K562 (cell line): ENCODE data around the gene APEX1. TPM values are rescaled to one million over a fixed set of nuclear protein-coding genes. Genes with fewer than 3 reads are reported as not detected.

ENCODE experiments used
- CAMTA2 ChIP-seq: fragments of 250-450 bp; sonication (Bioruptor Pico); conservative IDR thresholded peaks from 2 replicates; pipeline ENCODE4 v1.5.1; 2022
- DLX4 ChIP-seq: fragments of 250-450 bp; sonication (Bioruptor Pico); IDR thresholded peaks from 2 replicates; pipeline ENCODE4 v1.6.1; 2021; ENCODE audit warnings: mild to moderate bottlenecking
- ELF2 ChIP-seq: fragments of 250-450 bp; sonication (Bioruptor Pico); IDR thresholded peaks from 2 replicates; pipeline ENCODE4 v1.5.0; 2021; ENCODE audit warnings: mild to moderate bottlenecking
- EZH2 ChIP-seq: IDR thresholded peaks from 2 replicates; pipeline ENCODE4 v1.6.1; 2012; ENCODE audit warnings: low read depth, mild to moderate bottlenecking, inconsistent platforms, low read length, borderline replicate concordance
- FUS ChIP-seq: fragments of 200-400 bp; formaldehyde crosslinking; optimal IDR thresholded peaks from 2 replicates; pipeline ENCODE3; 2017; ENCODE audit warnings: low read depth, low read length
- GATAD2A ChIP-seq: fragments of 450-650 bp; IDR thresholded peaks from 2 replicates; pipeline ENCODE4 v1.6.1; 2017
- HDAC1 ChIP-seq, 2 experiments: fragments of 450-650 bp; IDR thresholded peaks; 2 replicates each; pipeline ENCODE4 v1.6.1; 2016 to 2017; ENCODE audit warnings: inconsistent platforms in 1 of 2, mild to moderate bottlenecking in 1 of 2, moderate library complexity in 1 of 2
- HMGN3 ChIP-seq: IDR thresholded peaks from 2 replicates; pipeline ENCODE4 v1.6.1; 2011; ENCODE audit warnings: borderline replicate concordance, low read depth, mild to moderate bottlenecking, mixed read lengths, low read length; ENCODE audit not compliant: insufficient read length; ENCODE audit errors: extremely low read depth
- HNRNPH1 ChIP-seq: fragments of 200-400 bp; formaldehyde crosslinking; optimal IDR thresholded peaks from 2 replicates; pipeline ENCODE3; 2017; ENCODE audit warnings: low read depth, mild to moderate bottlenecking, low read length, moderate library complexity
- MAFG ChIP-seq: fragments of 450-650 bp; conservative IDR thresholded peaks from 2 replicates; pipeline ENCODE4 v1.6.1; 2016; ENCODE audit warnings: missing genetic modification characterization, missing compliant biosample characterization
- MECOM ChIP-seq: fragments of 250-450 bp; sonication (Bioruptor Pico); IDR thresholded peaks from 2 replicates; pipeline ENCODE4 v1.8.0; 2022; ENCODE audit warnings: inconsistent platforms
- MTF1 ChIP-seq: fragments of 250-450 bp; sonication (Bioruptor Pico); IDR thresholded peaks from 2 replicates; pipeline ENCODE4 v1.9.0; 2021; ENCODE audit warnings: moderate library complexity, mild to moderate bottlenecking, inconsistent platforms, borderline replicate concordance
- NCOA2 ChIP-seq, 2 experiments: fragments of 450-650 bp; IDR thresholded peaks; 2 replicates each; pipeline ENCODE4 v1.6.1; 2018; ENCODE audit warnings: mild to moderate bottlenecking in 2 of 2, moderate library complexity in 1 of 2; ENCODE audit not compliant: partially characterized antibody in 2 of 2
- PCBP1 ChIP-seq: fragments of 200-400 bp; formaldehyde crosslinking; IDR thresholded peaks from 2 replicates; pipeline ENCODE4 v1.6.1; 2018; ENCODE audit warnings: mild to moderate bottlenecking, low read depth, low read length; ENCODE audit not compliant: poor library complexity, severe bottlenecking
- POLR3A ChIP-seq: IDR thresholded peaks from 2 replicates; pipeline ENCODE4 v1.6.1; 2011; ENCODE audit warnings: borderline replicate concordance, mild to moderate bottlenecking, moderate library complexity; ENCODE audit not compliant: insufficient read length, insufficient read depth; ENCODE audit errors: extremely low read depth
- RBBP5 ChIP-seq: fragments of 200-600 bp; sonication (generic); IDR thresholded peaks from 2 replicates; pipeline ENCODE4 v1.6.1; 2012; ENCODE audit warnings: borderline replicate concordance, mild to moderate bottlenecking, low read length, control low read depth, inconsistent platforms; ENCODE audit not compliant: insufficient read depth, poor library complexity, severe bottlenecking
- RFX1 ChIP-seq: fragments of 450-650 bp; IDR thresholded peaks from 2 replicates; pipeline ENCODE4 v1.6.1; 2016; ENCODE audit warnings: mild to moderate bottlenecking, moderate library complexity
- TCF7L2 ChIP-seq: fragments of 150-350 bp; IDR thresholded peaks from 2 replicates; pipeline ENCODE4 v1.6.1; 2016; ENCODE audit warnings: low read depth, mild to moderate bottlenecking, low read length, moderate library complexity
- TEAD1 ChIP-seq, 2 experiments: fragments of 450-650 bp in 1 of 2; sonication (generic) in 1 of 2; formaldehyde crosslinking; IDR thresholded peaks; 2 replicates each; pipeline versions ENCODE4 v1.4.0 to v1.8.0; 2020 to 2022; ENCODE audit warnings: mild to moderate bottlenecking in 2 of 2, missing genetic modification reagents in 1 of 2
- THRB ChIP-seq: fragments of 450-650 bp; formaldehyde crosslinking; conservative IDR thresholded peaks from 2 replicates; pipeline ENCODE4 v1.4.0; 2022; ENCODE audit warnings: mild to moderate bottlenecking, missing genetic modification characterization
- WHSC1 ChIP-seq: IDR thresholded peaks from one replicate; pipeline ENCODE4 v1.6.1; 2012; ENCODE audit warnings: low read length, control low read depth, inconsistent platforms
- ZBTB7A ChIP-seq: IDR thresholded peaks from 2 replicates; pipeline ENCODE4 v1.6.1; 2011; ENCODE audit warnings: low read depth, mild to moderate bottlenecking, low read length, moderate library complexity, borderline replicate concordance; ENCODE audit not compliant: control insufficient read depth
- ZFPM2 ChIP-seq: fragments of 250-450 bp; sonication (Bioruptor Pico); IDR thresholded peaks from 2 replicates; pipeline ENCODE4 v1.5.1; 2022; ENCODE audit warnings: mild to moderate bottlenecking
- ZNF12 ChIP-seq: sonication (generic); formaldehyde crosslinking; IDR thresholded peaks from 2 replicates; pipeline ENCODE4 v1.4.0; 2020; ENCODE audit warnings: mild to moderate bottlenecking, missing genetic modification reagents
- ZNF224 ChIP-seq: sonication (generic); formaldehyde crosslinking; IDR thresholded peaks from 2 replicates; pipeline ENCODE4 v1.8.0; 2022; ENCODE audit warnings: mild to moderate bottlenecking, missing genetic modification reagents
- ZNF354B ChIP-seq: fragments of 250-450 bp; sonication (Bioruptor Pico); IDR thresholded peaks from 2 replicates; pipeline ENCODE4 v1.4.0; 2020
- ZNF436 ChIP-seq: fragments of 250-450, 450-650 bp; sonication (Bioruptor Pico); formaldehyde crosslinking; IDR thresholded peaks from 2 replicates; pipeline ENCODE4 v1.7.0; 2020; ENCODE audit warnings: mild to moderate bottlenecking
- ZNF644 ChIP-seq: fragments of 200-800 bp; sonication (Bioruptor generic); IDR thresholded peaks from 2 replicates; pipeline ENCODE4 v1.6.1; 2016; ENCODE audit warnings: low read depth, missing genetic modification characterization, missing compliant biosample characterization
- ZNF717 ChIP-seq: fragments of 250-450 bp; sonication (Bioruptor Pico); IDR thresholded peaks from 2 replicates; pipeline ENCODE4 v1.5.0; 2021
- polyA plus RNA-seq, 8 experiments: library from polyadenylated mRNA; depleted of rRNA in 4 of 8; stranded (reverse) in 5 of 8; unstranded in 3 of 8; fragments of >200 nt; fragmentation: Nextera tagmentation in 2 of 8; fragmentation: Illumina TruSeq in 1 of 8; extraction: Ambion mirVana in 2 of 8; extraction: Trizol in 1 of 8; gene quantifications; 2 replicates each; pipeline versions ENCODE4 v1.2.1 to v1.2.3, GENCODE V29; 2011 to 2014; ENCODE audit warnings: inconsistent platforms in 1 of 8, missing spikeins in 1 of 8
- total RNA-seq, 7 experiments: library from RNA; depleted of rRNA in 6 of 7; stranded (reverse); fragments of >200 nt in 6 of 7; fragmentation: Illumina TruSeq in 2 of 7; extraction: Trizol in 2 of 7; gene quantifications; 2 replicates each; pipeline versions ENCODE4 v1.2.1 to v1.2.3, GENCODE V29; 2011 to 2021; ENCODE audit warnings: low replicate concordance in 1 of 7

The APEX1 gene
- total and polyA plus RNA-seq, 9 of the 15 experiments (the other 6 are each of a cell fraction or from before 2014, with no cell fraction given) = 50.2 to 274 (median 158) TPM

- TF ChIP-seq THRB (CRISPR knock-in tag) (no peak), MTF1 (CRISPR knock-in tag) (no peak), GATAD2A (no peak), TEAD1 (CRISPR knock-in tag; IDR thresholded peaks at IDR 0.05) (0 out of 4 replicates have a peak, but pooled peaks of 1 of the 2 experiments have one; percentile 24), ZNF354B (CRISPR knock-in tag) (no peak), MAFG (tag) (no peak), CAMTA2 (no peak), HMGN3 (no peak), ZFPM2 (CRISPR knock-in tag) (no peak), HNRNPH1 (no peak), ELF2 (no peak), WHSC1 (no peak), DLX4 (no peak), ZNF717 (CRISPR knock-in tag) (no peak), ZNF644 (tag) (no peak), NCOA2 (IDR thresholded peaks at IDR 0.05; ENCODE audit: partially characterized antibody in 2 of 2) (no peak), HDAC1 (IDR thresholded peaks at IDR 0.05) (peak in 1 of 2 experiments; percentile 15; a peak in 1 of 4 replicates), MECOM (CRISPR knock-in tag) (no peak), ZBTB7A (no peak), ZNF224 (CRISPR knock-in tag) (no peak), RFX1 (no peak), FUS (no peak), EZH2 (no peak), RBBP5 (peak; percentile 61), TCF7L2 (no peak), ZNF436 (CRISPR knock-in tag) (no peak), PCBP1 (no peak), ZNF12 (0 out of 2 replicates have a peak, but pooled peaks have one; percentile 54), POLR3A (no peak)
Observed at GRCh38 chr14:20455355-20456300, 602 bp downstream of the APEX1 start (continued).
